GM15510 (cell line): Measurements from ENCODE around the gene RNF149.

Experiments
- POLR2A ChIP-seq: IDR thresholded peaks from 3 replicates; pipeline ENCODE4 v1.6.1; 2011; ENCODE audit warnings: borderline replicate concordance; ENCODE audit not compliant: insufficient read length; ENCODE audit errors: extremely low read depth

The RNF149 gene

DNA sequence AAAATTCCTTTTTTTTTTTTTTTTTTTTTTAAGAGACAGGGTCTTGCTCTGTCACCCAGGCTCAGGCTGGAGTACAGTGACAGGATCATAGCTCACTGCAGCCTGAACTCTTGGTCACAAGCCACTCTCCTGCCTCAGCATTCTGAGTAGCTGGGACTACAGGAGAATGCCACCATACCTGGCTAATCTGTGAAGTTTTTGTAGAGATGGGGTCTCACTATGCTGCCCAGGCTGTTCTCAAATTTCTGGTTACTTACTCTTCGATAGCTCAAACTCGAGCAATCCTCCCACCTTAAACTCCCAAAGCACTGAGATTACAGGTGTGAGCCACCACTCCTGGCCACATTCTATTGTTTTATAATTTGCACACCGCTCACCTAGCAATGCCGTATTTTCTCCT, 27.0 kb downstream of the RNF149 start:
- no peak for TF ChIP-seq POLR2A

DNA sequence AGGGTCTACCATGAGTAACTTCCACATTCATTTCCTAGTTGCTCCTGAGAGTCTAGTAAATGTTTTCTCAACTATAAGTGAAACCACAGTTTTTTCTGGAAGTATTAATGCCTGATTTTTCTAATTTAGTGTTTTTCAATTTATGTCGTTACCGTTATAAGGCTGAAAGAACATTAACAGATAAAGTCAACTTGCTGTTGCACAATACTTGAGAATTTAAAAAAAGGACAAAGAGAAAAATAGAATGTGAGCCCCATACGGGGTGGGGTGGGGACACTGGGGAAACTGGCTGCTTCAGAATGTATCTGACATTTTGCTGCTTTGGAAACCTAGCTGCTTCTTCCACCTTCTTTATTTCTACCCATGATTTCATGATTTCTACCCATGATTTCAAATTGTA, 29.6 kb downstream of the RNF149 start:
- no peak for TF ChIP-seq POLR2A

DNA sequence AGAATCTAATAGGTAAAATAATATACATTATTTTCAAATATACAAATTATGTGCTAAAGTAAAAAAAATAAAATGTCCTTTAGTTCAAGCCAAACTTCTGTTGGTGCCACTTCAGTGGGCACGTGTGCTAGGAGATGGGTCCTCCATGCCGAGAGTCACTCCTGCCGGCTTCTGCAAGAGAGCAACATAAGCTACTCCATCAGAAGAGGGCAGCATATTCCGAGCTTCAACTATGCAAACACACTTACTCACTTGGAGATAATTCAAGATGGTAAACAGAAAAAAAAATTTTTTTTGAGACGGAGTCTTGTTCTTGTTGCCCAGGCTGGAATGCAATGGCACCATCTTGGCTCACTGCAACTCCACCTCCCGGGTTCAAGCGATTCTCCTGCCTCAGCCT, 31.4 kb downstream of the RNF149 start:
- TF ChIP-seq POLR2A = no peak

DNA sequence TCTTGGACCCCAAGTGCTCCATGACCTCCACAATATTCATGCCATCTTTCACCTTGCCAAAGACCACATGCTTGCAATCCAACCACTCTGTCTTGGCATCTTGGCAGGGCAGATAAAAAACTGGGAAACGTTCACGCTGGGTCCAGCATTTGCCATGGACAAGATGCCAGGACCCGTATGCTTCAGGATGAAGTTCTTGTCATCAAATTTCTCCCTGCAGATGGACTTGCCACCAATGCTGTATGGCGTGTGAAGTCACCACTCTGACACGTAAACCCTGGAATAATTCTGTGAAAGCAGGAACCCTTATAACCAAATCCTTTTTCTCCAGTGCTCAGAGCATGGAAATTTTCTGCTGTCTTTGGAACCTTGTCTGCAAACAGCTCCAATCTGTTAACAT, 34.4 kb downstream of the RNF149 start:
- no peak for TF ChIP-seq POLR2A

DNA sequence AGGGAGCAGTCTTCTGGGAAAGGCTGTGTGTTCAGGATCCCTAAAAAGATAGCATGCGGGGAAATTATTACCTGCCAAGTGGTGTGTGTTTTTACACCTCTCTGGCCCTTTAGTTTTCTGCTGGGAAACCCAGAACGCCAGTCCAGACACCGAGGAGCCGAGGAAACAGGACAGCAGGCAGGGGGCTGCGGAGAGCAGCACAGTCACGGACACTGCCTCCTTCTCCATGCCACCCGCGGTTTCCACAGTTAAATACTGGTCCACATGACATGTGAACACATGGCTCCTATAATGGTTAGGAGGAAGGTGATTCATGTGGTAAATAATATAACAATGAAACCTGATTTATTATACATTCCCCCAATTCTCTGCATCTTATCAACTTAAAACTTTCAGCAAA, 35.4 kb downstream of the RNF149 start:
- no peak for TF ChIP-seq POLR2A

DNA sequence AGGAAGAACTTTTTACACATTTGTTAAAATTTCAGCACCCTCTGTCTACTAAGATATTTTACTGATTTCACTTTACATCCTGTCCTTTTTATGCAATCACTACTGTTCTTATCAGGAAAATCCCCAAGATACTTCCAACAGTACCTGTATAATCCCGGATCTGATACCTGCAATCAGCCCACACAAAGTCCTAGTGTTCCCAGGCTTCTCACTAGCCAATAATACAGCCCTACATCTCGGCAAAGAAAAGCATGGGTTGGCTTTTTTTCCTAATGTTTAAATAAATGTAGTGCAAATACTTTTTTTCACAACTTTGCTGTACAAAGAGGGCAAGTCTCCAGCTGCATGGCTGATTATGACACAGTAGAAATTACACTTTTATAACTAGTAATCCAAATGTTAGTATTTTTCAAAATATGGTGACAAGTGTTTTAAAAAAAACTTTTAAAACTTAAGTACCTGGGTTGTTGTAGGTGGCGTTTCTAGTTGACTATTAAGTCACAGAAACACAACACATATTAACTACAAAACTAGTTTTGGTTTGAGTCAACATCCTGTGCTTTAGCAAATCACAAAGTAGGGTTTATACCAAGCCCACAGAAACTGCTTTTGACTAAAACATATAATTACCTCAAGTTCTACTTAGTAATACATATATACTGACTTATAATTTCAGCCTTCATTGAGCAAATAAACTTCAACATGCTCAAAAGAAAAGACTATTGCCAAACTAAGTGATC, 36.3 kb downstream of the RNF149 start:
- TF ChIP-seq POLR2A = no peak

DNA sequence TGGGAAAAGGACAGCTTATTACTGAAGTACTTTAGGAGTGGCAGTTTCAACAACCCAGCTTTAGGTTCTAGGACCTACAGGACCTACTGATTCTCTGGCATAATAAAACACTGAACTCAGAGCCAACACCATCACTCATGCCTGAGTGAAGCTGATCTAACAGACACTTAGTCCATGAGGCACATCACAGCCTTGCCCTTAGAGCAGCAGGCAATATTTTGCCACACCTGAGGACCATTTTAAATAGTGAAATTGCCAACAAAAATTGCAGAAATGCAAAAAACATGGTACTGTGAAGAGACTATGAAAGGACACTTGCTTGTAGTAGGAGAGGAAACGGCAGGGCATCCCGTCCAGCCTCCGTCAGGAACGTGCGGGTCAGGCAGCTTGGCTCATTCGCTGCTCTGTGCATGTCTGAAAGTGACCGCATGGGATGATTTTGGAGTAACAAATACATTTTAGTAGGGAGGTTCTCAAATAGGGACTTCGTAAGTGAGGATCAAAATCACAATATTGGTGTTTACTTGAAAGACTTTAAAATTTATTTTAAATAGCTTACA, 37.7 kb downstream of the RNF149 start:
- TF ChIP-seq POLR2A = no peak

DNA sequence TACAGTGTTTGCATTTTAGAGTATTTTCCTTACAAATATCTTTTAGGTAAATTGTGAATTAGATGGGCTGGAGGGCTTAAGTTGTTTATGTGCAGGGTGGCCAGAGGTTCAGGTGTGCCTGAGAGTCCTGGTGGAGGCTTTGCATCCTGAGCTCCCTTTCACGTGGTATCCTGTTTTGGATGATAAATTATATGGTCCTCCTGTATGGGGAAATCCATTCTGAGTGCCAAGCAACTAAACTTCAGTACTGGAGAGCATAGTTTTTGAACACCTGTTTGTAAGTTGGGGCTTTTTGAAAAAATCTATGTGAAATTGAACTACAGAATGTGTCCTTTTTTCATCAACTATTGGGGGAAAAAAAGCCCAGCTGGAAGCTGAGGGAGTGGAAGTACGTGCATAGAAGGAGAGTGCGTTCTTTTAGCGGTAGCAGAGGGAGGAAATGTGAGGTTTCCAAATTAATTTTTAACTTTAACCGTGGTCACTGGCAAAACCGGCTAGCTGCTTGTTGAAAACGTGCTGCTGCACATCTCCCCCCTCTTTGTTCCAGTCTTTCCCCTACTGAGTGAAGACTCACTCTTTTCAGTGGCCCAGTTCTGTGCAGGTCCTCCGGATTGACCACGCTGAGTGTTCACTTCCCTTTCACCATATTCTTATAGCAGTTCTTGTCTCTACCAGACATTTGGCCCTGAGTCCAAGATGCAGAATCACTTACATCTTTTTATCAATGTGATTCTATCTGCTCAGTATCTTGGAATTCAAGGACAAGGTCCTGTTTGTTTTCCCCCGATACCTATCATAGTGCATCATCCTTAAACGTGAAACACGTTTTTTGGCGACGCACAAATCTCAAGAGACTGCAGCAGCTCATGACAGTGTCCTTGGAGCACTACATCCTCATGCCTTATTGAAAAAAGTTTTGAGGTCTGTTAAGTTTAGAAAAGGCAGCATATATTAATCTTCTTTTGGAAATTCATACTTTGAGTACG, 40.5 kb downstream of the RNF149 start:
- peak; percentile 23 for TF ChIP-seq POLR2A

DNA sequence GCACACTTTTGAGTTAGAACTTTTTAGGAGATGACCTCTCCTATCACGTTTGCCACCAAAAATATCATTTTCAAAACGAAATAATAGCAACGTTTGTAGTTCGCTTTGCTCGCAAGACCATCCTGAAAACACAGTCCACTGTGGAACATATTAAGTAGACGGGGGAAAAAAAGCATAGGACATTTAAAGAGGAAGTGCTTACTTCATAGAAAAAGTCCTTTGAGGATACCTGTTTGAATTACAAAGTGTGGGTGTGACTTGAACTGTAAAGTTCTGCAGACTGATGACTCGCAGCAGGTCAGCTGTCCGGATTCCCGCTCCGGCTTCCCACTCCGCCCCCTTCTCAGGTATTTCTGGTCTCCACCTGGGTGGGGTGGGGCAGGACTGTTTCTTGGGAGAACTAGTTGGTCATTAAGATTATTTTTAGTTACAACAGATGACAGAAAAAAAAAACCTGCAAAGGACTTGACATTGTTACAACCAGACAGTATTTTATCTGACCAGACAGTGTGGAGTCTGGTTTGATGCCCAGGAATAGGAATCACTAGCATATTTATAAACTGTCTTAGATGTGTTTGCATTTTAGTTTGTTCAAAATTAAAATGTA, 42.5 kb downstream of the RNF149 start:
- no peak for TF ChIP-seq POLR2A

DNA sequence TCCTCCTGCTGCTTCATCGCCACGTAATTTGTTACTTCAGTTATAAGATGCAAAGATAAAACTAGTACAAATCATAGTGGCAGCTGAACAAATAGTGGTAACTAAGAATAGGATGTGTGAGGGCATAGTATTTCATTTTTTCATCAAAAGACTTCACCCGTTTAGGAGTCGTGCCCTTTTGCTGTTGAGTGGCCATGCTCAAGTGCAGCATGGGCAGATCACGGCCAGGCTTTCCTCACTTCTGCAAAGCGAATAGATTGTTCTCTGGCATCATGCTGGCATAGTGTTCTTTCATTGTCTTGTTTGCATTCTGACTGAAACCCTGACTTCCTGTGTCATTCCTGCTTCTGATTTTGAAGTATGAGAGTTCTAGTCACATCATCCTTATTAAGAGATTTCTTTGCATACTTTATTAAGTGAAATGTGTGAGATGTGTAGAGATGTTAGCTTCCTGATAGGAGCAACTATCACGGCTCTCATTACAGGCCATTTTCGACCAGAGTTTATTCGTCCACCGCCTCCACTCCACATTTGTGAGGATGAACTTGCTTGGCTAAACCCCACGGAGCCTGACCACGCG, 44.1 kb downstream of the RNF149 start:
- no peak for TF ChIP-seq POLR2A

DNA sequence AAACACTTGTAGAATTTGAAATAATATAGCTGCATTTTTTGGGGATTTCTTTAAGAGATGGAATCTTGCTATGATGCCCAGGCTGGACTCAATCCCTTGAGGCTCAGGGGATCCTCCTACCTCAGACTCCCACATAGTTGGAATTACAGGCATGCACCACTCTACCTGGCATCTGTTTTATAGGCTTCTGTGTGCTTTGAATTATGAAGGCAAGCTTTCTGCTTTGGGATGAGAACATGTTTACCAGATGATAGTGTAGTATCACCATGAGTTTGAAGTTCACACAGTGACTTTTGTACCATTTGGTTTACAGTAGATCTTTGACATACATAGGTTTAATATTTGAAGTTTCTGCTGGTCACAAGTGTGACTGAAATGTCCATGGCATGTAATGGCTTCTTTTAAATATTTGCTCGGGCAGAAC, 45.1 kb downstream of the RNF149 start:
- TF ChIP-seq POLR2A = no peak

DNA sequence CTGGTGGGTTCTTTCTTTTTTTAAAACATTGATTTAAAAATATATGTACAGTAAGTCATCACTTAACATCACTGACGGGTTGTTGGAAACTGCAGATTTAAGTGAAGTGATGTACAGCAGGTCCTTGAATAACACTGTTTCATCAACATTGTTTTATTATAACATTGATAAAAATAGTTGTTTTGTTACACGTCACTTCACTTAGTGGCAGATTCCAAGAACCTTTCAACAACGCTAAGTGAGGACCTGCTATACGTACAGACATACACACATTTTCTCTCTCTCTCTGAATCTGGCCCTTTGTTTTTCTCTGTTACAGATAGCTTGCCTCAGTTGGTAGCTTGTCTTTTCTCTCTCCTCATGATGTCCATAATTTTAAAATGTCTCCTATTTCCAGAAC, 46.4 kb downstream of the RNF149 start:
- no peak for TF ChIP-seq POLR2A

DNA sequence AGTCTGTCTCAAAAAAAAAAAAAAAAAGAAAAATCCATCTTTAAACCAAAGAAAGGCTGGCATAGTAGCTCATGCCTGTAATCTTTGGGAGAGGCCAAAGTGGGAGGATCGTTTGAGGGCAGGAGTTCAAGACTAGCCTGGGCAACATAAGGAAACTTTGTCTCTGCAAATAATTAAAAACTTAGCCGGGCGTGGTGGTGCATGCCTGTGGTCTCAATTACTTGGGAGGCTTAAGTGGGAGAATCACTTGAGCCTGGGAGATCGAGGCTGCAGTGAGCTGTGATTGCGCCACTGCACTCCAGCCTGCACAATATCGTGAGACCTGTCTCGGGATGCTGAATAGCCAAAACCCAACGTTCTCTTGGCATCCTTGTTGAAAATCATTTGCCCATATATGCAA, 49.7 kb downstream of the RNF149 start:
- no peak for TF ChIP-seq POLR2A

DNA sequence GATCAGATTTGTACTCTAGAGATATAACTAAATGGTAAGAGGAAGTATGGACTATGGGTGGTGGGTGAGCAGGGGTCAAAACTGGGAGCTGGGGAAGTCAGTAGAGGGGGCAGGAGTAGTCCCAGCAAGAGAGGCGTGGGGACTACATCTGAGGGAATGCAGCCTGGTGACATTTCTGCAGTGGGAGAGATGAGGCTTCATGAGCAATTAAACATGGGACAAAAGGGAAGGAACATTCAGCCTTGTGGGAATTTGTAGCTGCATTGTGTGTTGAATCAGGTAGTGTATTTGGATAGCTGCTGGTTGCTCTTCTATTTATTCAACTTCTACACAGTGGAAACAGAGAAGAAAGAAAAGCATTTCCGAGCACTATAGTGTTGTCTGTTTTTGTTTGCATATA, 52.2 kb downstream of the RNF149 start:
- TF ChIP-seq POLR2A = no peak

DNA sequence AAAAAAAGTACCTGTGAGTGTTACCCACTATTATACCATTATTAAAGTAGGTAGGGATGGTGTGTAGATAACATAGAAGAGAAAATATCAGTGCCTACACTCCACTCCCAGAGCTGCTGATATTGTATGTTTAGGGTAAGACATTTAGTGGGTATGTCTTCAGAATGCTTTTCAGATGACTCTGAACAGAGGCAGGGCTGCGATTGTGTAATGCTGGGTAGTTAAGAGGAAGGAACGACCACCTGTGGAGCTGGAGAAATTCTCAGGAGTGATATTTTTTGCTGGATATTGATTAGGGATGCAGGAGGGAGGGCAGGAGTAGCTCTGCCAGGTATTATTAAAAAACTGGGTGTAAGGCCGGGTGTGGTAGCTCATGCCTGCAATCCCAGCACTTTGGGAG, 53.0 kb downstream of the RNF149 start:
- no peak for TF ChIP-seq POLR2A
